Esophagus squamous epithelium (tissue), 5 donors: Measurements from ENCODE around the gene GPR146. TPM values are rescaled to one million over a fixed set of nuclear protein-coding genes. Genes with fewer than 3 reads are reported as not detected.

Experiments
- DNase-seq: peaks from one replicate; lab custom pipeline; 2025; lab: John Stamatoyannopoulos, UW
- H3K27ac ChIP-seq, 4 donors: fragments of 200-600 bp; sonication (generic); one replicate each; pipeline ENCODE4 v1.5.1; 2016 to 2019; ENCODE audit warnings: mild to moderate bottlenecking in 1 of 4
- H3K27me3 ChIP-seq, 4 donors: fragments of 200-600 bp; sonication (generic); 1 replicate in 3 of 4; 2 replicates in 1 of 4; pipeline versions ENCODE4 v1.5.1 to v1.6.0; 2017 to 2021; ENCODE audit warnings: antibody characterized with exemption in 1 of 4
- H3K36me3 ChIP-seq, 3 donors: fragments of 200-600 bp; sonication (generic); one replicate each; pipeline ENCODE4 v1.5.1; 2016 to 2019
- H3K4me1 ChIP-seq, 3 donors: fragments of 200-600 bp; sonication (generic); one replicate each; pipeline ENCODE4 v1.5.1; 2017 to 2019
- H3K4me3 ChIP-seq, 4 donors: fragments of 200-600 bp; sonication (generic); 1 replicate in 3 of 4; 2 replicates in 1 of 4; pipeline ENCODE4 v1.5.1; 2016 to 2019; ENCODE audit warnings: mild to moderate bottlenecking in 2 of 4, moderate library complexity in 1 of 4
- H3K9me3 ChIP-seq, 3 donors: fragments of 200-600 bp; sonication (generic); one replicate each; pipeline ENCODE4 v1.5.1; 2016 to 2019
- POLR2A ChIP-seq, 4 donors: fragments of 450-650 bp; IDR thresholded peaks; one replicate each; pipeline ENCODE4 v1.6.1; 2017; ENCODE audit warnings: antibody characterized with exemption in 4 of 4, mild to moderate bottlenecking in 4 of 4, moderate library complexity in 3 of 4
- WGBS, 2 donors: methylation state at CpG; one replicate each; pipeline ENCODE4 v1.1.5; 2018; 5-methylcytosine and 5-hydroxymethylcytosine counted together
- intact Hi-C: fragments of 100-400 bp; cut with DNase I; formaldehyde crosslinking; loops from one replicate; pipeline ENCODE4 v1.15.0; 2022
- total RNA-seq, 4 donors: library from RNA; depleted of rRNA; stranded (reverse); fragments of >200 nt; gene quantifications; one replicate each; pipeline ENCODE4 v1.1.0, GENCODE V29; 2016
- TF ChIP-seq, protein P1 (sequence below), 6 experiments: fragments of 450-650 bp in 4 of 6; fragments of 200-600 bp in 2 of 6; sonication (generic) in 2 of 6; IDR thresholded peaks; one replicate each; pipeline ENCODE4 v1.5.1; 2016 to 2019; ENCODE audit warnings: antibody characterized with exemption in 6 of 6, mild to moderate bottlenecking in 4 of 6, moderate library complexity in 4 of 6
- donor health status: DM: yes; HTN: yes; CAD: no.

GPR146 gene, protein sequence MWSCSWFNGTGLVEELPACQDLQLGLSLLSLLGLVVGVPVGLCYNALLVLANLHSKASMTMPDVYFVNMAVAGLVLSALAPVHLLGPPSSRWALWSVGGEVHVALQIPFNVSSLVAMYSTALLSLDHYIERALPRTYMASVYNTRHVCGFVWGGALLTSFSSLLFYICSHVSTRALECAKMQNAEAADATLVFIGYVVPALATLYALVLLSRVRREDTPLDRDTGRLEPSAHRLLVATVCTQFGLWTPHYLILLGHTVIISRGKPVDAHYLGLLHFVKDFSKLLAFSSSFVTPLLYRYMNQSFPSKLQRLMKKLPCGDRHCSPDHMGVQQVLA
- 10 to 100 TPM in 1 of 4 donors, 1 to 10 TPM in 3; 1.1 to 12.8 (median 3.5) TPM for total RNA-seq

DNA sequence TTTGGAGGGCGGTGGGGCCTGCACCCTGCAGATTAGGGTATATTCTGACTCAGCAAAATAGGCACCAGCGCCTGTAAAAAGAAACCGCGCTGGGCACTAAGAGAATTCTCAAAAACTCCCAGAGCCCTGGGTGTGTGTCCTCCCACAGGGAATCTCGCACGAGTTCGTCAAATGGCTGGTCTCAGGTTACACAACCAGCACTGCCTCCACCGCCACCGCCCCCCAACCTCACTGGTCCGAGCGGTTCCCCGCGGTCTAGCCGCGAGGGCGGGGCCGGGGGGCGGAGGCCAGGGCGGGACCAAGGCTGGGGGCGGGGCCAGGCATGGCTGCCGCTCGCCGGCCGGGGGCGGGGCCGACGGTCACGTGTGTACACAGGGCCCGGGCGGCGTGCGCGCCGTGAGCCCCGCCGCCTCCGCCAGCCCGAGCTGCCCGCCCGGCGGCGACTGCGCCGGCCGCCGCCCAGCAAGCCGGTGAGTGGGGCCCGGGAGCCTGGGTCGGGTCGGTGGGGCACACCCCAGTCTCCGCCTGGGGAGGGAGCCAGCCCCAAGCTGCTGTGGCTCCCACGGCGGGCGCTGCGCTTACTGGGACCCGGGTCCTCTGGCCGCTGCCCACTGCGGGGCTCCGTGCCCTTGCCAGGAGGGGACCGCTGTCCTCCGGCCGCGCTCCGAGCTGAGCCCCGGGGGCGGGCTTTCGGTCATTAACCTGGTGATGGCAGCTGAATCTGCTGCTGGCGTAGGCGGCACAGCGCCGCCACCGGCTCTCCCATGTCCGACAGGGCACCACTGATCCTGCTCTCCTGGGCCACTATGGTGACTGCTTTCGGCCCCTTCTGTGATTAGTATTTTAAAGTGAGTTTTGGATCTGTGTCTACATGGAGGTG lies at the start of gene GPR146:
TSS of gene GPR146 (plus strand) at position 358 of the 880 bp plus-strand sequence. CDS start 12,970 bp downstream, outside the sequence.
- WGBS, 2 donors, result 0 to 1% methylated on average over 9 to 10 of the region's 74 CpGs
- peaks cover 22 to 89% (median 47%) of the 10 kb centered on the region in 3 donors for H3K4me1 ChIP-seq
- H3K27me3 ChIP-seq, result no peaks in the 10 kb centered on the region
- H3K4me3 ChIP-seq, result peak within 1 kb of the TSS; percentile 50 to 90 (median 64)
- peak within 1 kb of the TSS; percentile 81 to 95 (median 88) for H3K27ac ChIP-seq
- peak in 3 of 4 donors; percentile 20 to 44 (median 43) for TF ChIP-seq POLR2A (IDR thresholded peaks at IDR 0.05)
- TF ChIP-seq, protein P1, sequence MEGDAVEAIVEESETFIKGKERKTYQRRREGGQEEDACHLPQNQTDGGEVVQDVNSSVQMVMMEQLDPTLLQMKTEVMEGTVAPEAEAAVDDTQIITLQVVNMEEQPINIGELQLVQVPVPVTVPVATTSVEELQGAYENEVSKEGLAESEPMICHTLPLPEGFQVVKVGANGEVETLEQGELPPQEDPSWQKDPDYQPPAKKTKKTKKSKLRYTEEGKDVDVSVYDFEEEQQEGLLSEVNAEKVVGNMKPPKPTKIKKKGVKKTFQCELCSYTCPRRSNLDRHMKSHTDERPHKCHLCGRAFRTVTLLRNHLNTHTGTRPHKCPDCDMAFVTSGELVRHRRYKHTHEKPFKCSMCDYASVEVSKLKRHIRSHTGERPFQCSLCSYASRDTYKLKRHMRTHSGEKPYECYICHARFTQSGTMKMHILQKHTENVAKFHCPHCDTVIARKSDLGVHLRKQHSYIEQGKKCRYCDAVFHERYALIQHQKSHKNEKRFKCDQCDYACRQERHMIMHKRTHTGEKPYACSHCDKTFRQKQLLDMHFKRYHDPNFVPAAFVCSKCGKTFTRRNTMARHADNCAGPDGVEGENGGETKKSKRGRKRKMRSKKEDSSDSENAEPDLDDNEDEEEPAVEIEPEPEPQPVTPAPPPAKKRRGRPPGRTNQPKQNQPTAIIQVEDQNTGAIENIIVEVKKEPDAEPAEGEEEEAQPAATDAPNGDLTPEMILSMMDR (IDR thresholded peaks at IDR 0.05), result peak in 5 of 6 experiments; percentile 30 to 61 (median 56)
- H3K36me3 ChIP-seq, result no peaks in the 10 kb centered on the region
- H3K9me3 ChIP-seq, result no peaks in the 10 kb centered on the region
- intact Hi-C loops, result no loop called here
- peak; percentile 75 for DNase-seq

DNA sequence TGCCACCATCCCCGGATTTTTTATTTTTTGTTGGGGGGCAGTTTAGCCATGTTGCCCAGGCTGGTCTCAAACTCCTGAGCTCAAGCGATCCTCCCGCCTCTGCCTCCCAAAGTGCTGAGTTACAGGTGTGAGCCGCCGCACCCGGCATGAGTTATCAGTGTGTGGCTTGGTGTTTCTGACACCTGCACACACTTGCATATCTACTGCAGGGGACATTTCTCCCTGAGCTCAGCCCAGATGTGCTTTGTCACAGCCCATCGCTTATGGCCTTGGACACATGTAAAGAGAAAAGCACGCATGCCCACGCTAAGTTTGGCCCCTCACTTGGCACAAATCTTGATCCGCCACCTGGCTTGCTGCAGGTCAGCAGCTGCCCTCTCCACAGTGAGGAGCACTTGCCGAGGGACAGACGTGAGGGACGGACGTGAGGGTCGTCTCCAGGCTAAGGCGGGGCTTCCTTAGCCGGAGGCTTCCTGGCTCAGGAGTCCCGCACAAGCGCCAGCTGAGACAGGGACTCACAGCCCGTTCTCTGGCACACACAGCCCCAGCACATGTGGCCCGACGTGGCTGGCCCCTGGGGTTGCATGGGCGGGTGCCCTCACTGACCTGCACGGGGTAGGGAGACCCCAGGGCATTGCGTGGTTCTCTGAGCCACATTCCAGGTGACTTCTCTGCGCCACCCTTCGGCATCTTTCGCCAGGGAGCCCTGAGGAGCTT lies 49.6 kb upstream of the GPR146 start:
- no peak for DNase-seq
- Histone ChIP-seq H3K4me3 (no peak overlapping the region), H3K36me3 (peaks cover 0 to 36% (median 13%) of the 10 kb centered on the region in 3 donors), H3K27me3 (peaks cover 0 to 28% (median 0%) of the 10 kb centered on the region in 4 donors), H3K27ac (no peak overlapping the region), H3K4me1 (peaks cover 4 to 26% (median 5%) of the 10 kb centered on the region in 3 donors), H3K9me3 (no peaks in the 10 kb centered on the region)
- TF ChIP-seq, protein P1 (IDR thresholded peaks at IDR 0.05), result no peak
- no peak for TF ChIP-seq POLR2A (IDR thresholded peaks at IDR 0.05)
- intact Hi-C loops, result loop anchor here (10.0 kb wide), 1 partner anchor 180 kb away; no protein-coding TSS in a partner anchor
- 68 to 87% methylated on average over 12 to 21 of the region's 28 CpGs for WGBS, 2 donors

GRCh38 chr7:995571-995970 lies 48.8 kb upstream of the GPR146 start:
- no peak for DNase-seq
- Histone ChIP-seq H3K27me3 (peaks cover 0 to 24% (median 0%) of the 10 kb centered on the region in 4 donors), H3K4me1 (peaks cover 4 to 26% (median 5%) of the 10 kb centered on the region in 3 donors), H3K4me3 (no peak overlapping the region), H3K27ac (no peak overlapping the region), H3K36me3 (peaks cover 0 to 44% (median 13%) of the 10 kb centered on the region in 3 donors), H3K9me3 (no peaks in the 10 kb centered on the region)
- intact Hi-C loops, result loop anchor here (10.0 kb wide), 1 partner anchor 179 kb away; no protein-coding TSS in a partner anchor
- 100% methylated on average over 1 of the region's 14 CpGs; no CpG with 5 or more reads in 1 of the 2 donors for WGBS, 2 donors
- TF ChIP-seq POLR2A (IDR thresholded peaks at IDR 0.05), result no peak
- TF ChIP-seq, protein P1 (IDR thresholded peaks at IDR 0.05), result no peak

GRCh38 chr7:996079-996872 lies 48.1 kb upstream of the GPR146 start:
- H3K36me3 ChIP-seq, result peaks cover 0 to 47% (median 13%) of the 10 kb centered on the region in 3 donors
- intact Hi-C loops, result loop anchor here (10.0 kb wide), 1 partner anchor 179 kb away; no protein-coding TSS in a partner anchor
- WGBS, 2 donors, result 85 to 93% methylated on average over 6 to 16 of the region's 38 CpGs

More at GRCh38 chr7:996079-996872, 48.1 kb upstream of the GPR146 start:
- Histone ChIP-seq H3K9me3 (no peaks in the 10 kb centered on the region), H3K4me3 (no peak overlapping the region), H3K27ac (no peak overlapping the region), H3K4me1 (peaks cover 4 to 20% (median 5%) of the 10 kb centered on the region in 3 donors), H3K27me3 (peaks cover 0 to 17% (median 0%) of the 10 kb centered on the region in 4 donors)
- no peak for TF ChIP-seq POLR2A (IDR thresholded peaks at IDR 0.05)
- TF ChIP-seq, protein P1 (IDR thresholded peaks at IDR 0.05), result no peak
- no peak for DNase-seq
